ENCODE results near the gene SRPK2.
A peak's percentile ranks its signal among the peaks of the same experiment; 100 is the strongest.
"Not testable (repeated sequence)": the region's sequence is repeated elsewhere in the genome, so short reads cannot be mapped to it uniquely, and the experiment has no call there.

SRPK2 gene

GRCh38 chr7:105304040-105304895 lies 84.5 kb downstream of the SRPK2 start:
- DNase-seq (no peak), ATAC-seq (no peak)

- not testable (repeated sequence) for ATAC-seq
These were observed 88.1 kb downstream of the SRPK2 start for GRCh38 chr7:105300587-105300986.

DNA sequence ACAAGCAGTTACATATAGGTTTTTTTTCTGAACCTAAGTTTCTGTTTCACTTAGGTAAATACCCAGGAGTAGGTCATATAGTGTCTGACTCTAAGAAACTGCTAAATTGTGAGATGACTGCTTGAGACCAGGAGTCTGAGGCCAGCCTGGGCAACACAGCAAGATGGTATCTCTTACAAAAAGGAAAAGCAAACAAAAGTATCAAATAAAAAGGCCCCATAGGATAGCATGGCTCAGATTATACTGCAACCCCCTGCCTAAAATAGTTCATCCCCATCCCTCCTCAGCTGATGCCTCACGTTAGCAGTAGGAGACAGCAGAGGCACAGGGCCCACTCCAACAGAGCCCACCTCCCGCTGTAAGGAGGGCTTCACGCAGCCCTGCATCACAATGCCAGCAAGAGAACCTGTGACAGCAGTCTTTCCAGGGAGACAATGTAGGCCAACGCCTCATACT lies 90.3 kb downstream of the SRPK2 start:
- no peak for DNase-seq
- ATAC-seq, result peak; percentile 89

More at GRCh38 chr7:105300587-105300986, 88.1 kb downstream of the SRPK2 start:
- DNase-seq, result not testable (repeated sequence)

DNA sequence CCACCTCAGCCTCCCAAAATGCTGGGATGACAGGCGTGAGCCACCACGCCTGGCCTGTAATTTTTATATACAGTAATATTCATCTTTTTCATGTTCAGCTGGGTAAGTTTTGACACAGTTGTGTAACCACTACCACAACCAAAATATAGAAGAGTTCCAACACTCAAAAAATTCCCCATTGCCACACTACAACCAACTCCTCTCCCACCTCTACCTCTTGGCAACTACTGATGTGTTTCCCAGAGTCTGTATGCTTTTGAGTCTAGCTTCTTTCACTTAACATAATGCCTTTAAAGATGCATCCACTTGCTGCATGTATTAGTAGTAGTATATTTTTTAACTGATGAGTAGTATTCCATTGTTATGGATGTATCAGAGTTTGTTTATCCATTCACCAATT lies 90.7 kb downstream of the SRPK2 start:
- DNase-seq, result no peak
- ATAC-seq, result peak; percentile 66

DNA sequence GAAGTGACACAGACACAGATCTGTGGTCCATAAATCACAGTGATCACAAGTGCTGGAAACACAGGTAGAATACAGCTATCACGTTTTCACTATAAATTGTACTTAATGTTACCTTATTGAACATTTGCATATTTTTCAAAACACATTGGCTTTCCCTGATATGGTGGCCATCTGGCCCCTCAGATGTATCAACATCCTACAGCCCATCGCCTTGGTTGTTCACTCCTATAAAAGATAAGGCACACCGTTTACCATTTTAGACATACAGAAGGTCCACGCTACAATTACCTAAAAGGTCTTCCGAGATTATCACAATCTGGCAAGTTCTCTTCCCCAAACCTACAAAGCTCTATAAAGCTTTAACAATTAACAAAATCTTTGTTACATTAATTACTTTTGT lies 91.4 kb downstream of the SRPK2 start:
- no peak for DNase-seq
- no peak for ATAC-seq

DNA sequence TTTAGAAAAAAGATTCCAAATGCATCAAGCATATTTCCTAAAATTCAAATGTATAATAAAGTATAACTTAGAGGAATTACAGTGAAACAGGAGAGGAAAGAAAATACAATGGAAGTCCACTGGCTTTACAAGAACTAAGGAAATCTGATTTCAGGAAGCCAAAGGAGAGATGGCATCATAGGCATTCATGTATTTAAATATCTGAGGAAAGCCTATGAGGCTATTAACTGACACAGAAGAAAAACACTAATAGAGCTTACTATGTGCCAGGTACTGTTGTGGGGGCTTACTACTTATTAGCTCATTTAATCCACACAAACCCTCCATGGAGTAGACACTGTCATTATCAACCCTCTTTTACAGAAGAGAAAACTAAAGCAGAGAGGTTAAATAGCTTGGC lies 92.2 kb downstream of the SRPK2 start:
- ATAC-seq, result no peak
- no peak for DNase-seq

- no peak for DNase-seq
- peak; percentile 37 for ATAC-seq
These were observed 92.9 kb downstream of the SRPK2 start for GRCh38 chr7:105295596-105296352.

GRCh38 chr7:105294482-105294881 lies 94.2 kb downstream of the SRPK2 start:
- not testable (repeated sequence) for ATAC-seq, DNase-seq

- DNase-seq (no peak), ATAC-seq (peak; percentile 76)
These were observed 99.0 kb downstream of the SRPK2 start for GRCh38 chr7:105289704-105290103.

- DNase-seq (no peak), ATAC-seq (no peak)
These were observed 102.3 kb downstream of the SRPK2 start for GRCh38 chr7:105286441-105286840.

DNA sequence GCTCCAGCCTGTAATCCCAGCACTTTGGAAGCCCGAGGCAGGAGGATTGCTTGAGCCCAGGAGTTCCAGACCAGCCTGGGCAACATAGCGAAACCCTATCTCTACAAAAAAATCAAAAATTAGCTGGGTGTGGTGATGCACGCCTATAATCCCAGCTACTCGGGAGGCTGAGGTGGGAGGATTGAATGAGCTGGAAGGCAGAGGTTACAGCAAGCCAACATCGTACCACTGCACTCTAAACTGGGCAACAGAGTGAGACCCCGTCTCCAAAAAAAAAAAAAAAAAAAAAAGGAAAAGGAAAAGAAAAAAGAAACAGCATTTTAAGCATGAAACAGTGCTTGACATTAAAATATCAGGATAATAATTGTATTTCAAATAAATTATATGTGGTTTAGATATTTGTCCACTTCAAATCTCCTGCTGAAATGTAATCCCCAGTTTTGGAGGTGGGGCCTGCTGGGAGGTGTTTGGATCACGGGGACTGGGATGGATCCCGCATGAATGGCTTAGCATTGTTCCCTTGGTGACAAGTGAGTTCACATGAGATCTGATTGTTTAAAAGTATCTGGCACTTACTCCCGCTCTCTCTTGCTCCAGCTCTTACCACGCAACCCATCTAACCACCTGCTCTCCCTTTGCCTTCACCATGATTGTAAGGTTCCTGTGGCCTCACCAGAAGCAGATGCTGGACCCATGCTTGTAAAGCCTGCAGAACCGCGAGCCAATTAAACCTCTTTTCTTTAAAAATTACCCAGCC lies 103.4 kb downstream of the SRPK2 start:
- no peak for ATAC-seq
- DNase-seq, result no peak

- ATAC-seq (no peak), DNase-seq (no peak)
These were observed 104.7 kb downstream of the SRPK2 start for GRCh38 chr7:105284014-105284413.

DNA sequence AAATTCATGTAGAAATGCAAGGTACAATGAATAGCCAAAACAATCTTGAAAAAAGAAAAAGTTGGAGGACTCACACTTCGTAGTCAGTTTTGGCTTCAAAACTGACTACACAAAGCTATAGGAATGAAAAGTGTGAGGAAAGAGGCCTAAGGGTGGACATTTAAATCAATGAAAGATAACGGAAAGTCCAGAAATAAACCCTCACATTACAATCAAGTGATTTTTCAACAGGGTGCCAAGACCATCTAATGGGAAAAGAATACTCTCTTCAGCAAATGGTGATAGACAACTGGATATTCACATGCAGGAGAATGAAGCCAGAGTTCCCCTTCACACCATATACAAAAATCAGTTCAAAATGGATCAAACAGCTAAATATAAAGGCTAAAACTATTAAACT lies 106.8 kb downstream of the SRPK2 start:
- ATAC-seq, result no peak

DNA sequence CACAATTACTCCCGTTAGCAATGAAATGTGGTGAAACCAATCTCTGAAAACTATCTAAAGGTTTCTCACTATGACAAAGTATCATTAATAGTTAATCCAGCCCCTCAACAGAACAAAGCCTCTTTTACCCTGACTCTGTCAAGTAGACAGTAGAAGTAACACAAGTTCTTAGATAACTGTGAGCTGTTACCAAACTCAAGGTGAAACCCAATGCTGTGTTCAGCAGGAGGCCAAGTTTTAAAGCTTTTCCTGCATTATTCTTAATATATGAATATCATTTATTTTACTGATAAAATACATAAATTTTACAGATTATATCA lies 109.1 kb downstream of the SRPK2 start:
- DNase-seq (no peak), ATAC-seq (no peak)

More for the DNA sequence above, 106.8 kb downstream of the SRPK2 start:
- no peak for DNase-seq

DNA sequence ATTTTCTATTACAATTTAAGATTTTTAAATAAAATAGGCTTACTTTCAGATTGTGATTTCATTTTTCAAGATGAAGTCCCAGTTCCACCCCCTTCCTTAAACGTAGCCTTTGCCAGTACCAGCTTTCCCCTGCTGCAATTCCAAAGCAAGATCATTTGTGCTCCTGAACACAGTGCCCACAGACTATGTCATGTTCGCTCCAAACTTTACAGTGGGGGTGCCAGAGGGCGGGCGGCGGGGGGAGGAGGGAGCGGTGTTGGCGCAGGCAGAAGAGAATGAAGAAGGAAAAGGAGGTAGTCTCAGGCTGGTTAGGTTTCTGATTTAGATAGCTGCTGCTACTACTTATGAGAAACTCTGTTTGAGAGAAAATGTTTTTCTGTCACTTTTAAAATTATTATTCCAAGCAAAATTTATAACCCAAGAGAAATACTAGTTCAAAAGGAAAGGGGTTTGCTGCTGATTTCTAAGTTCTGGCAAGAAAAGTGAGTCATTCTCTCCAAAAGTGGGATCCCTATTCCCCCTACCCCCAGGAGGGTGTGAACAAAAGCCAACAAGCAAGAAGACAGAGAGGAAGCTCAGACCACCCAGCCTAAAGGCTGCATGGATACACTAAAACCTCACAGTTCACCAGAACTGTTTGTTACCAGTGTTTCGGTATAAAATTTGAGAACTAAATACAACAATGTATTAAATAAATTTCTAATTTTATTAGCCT lies 109.6 kb downstream of the SRPK2 start:
- DNase-seq (no peak), ATAC-seq (peak; percentile 49)

- ATAC-seq (no peak), DNase-seq (no peak)
These were observed 110.2 kb downstream of the SRPK2 start for GRCh38 chr7:105278565-105278964.

DNA sequence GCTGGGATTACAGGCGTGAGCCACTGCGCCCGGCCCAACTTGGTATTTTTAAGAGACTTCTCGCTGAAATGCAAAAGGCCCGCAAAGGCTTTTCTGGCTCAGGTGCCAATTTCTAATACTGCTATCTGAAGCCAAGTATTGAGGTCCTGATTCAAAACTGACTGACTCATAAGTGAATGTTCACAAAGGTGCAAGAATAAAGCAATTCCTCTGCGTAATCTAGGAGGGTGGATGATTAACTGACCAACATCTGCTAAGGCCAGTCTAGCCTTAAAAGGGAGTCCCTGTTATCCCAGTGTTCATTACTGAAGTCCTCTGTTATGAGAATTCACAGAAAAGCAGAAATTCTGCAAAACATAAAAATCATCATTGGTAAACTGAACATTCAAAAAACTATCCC lies 111.4 kb downstream of the SRPK2 start:
- no peak for ATAC-seq
- no peak for DNase-seq

GRCh38 chr7:105270117-105270516 lies 118.6 kb downstream of the SRPK2 start:
- no peak for ATAC-seq

GRCh38 chr7:105269397-105269796 lies 119.3 kb downstream of the SRPK2 start:
- no peak for DNase-seq
- no peak for ATAC-seq

More at GRCh38 chr7:105270117-105270516, 118.6 kb downstream of the SRPK2 start:
- DNase-seq, result no peak

DNA sequence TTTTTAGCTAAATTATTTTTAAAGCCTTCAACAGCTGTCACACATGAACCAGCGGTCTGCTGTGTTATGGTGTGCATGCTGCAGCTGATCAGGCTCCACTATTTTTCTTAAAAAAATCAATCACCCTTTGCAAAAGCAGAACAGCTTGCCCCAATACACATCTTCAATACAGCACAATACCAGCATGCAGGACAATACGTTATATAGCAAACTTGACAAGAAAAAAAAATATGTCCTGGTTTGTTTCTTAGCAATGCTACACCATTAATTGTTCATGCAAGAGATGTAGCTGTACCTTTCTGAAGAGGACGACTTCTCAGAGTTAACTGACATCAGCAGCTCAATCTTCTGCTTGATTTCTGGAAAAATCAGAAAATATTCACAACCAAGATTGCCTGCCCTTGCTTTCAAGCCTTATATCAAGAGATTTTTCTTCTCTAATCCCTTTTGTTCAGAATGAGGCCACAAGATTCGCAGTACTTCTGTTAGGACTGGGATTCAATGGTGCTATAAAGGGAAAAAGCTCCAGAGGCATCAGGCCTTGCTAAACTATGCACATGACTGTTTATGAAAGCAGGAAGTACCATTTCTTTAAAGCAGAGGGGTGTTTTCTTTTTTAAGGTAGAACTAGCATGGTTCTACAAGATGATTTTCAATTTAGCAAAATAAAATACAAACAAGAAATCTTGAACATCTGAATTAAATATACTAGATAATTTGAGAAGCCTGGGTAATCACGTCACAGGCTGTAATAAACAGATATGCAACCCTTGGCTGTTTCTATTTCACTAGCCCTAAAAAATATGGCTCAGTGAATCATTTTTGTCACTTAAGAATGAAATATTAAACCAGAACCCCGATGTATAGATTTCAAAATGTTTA lies 120.0 kb downstream of the SRPK2 start:
- DNase-seq (no peak), ATAC-seq (peak; percentile 58)

DNA sequence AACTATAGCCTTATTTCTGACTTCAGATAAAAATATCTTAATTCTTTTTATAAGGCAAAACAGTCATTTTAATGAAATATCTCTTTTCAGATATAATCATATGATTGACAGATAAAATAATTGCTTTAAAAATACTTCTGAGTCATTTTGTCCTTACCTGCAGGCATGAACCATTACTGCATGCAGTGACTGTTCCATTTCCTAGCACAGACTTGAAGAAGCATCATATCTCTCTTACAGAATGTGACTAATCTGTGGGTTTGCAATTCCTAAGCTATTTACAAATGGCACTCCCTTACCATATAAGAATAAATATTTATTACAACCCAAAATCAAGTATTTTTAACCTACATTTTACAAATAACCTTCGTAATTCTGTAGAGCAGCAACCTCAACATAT lies 120.7 kb downstream of the SRPK2 start:
- no peak for DNase-seq
- ATAC-seq, result peak; percentile 94
